BE2C (cell line): Measurements from ENCODE around the gene PAFAH1B1.

Experiments
- DNase-seq: peaks from one replicate; pipeline ENCODE4 v3.0.0-alpha.2; 2020
- H3K27me3 ChIP-seq: fragments of 250-450 bp; sonication (Bioruptor Pico); 2 replicates; pipeline ENCODE4 v1.5.1; 2020; ENCODE audit warnings: mild to moderate bottlenecking
- H3K36me3 ChIP-seq: fragments of 250-450 bp; sonication (Bioruptor Pico); 2 replicates; pipeline ENCODE4 v1.5.1; 2020; ENCODE audit warnings: mild to moderate bottlenecking
- H3K4me1 ChIP-seq: fragments of 250-450 bp; sonication (Bioruptor Pico); 2 replicates; pipeline ENCODE4 v1.5.1; 2020
- H3K4me3 ChIP-seq: 2 replicates; pipeline ENCODE4 v1.5.1; 2011; ENCODE audit warnings: low read depth, low read length
- H3K9me3 ChIP-seq: fragments of 250-450 bp; sonication (Bioruptor Pico); 2 replicates; pipeline ENCODE4 v1.5.1; 2020
- CTCF ChIP-seq: IDR thresholded peaks from 2 replicates; pipeline ENCODE4 v1.5.1; 2012; ENCODE audit warnings: mild to moderate bottlenecking, low read depth, low read length

The PAFAH1B1 gene

GRCh38 chr17:2704890-2705248 is 111.4 kb downstream of the PAFAH1B1 start:
- H3K4me3 ChIP-seq, result no peak overlapping the region
- H3K36me3 ChIP-seq, result peaks cover 25% of the 10 kb centered on the region
- no peak for TF ChIP-seq CTCF
- no peaks in the 10 kb centered on the region for H3K9me3 ChIP-seq
- no peaks in the 10 kb centered on the region for H3K27me3 ChIP-seq
- no peak for DNase-seq
- peaks cover 3% of the 10 kb centered on the region; the same call in 1 of the 2 replicates for H3K4me1 ChIP-seq

GRCh38 chr17:2705263-2705662 is 111.8 kb downstream of the PAFAH1B1 start:
- no peak for DNase-seq
- H3K9me3 ChIP-seq, result no peaks in the 10 kb centered on the region
- no peaks in the 10 kb centered on the region for H3K27me3 ChIP-seq
- H3K36me3 ChIP-seq, result peaks cover 23% of the 10 kb centered on the region
- no peak overlapping the region for H3K4me3 ChIP-seq
- TF ChIP-seq CTCF, result no peak
- H3K4me1 ChIP-seq, result peaks cover 3% of the 10 kb centered on the region; the same call in 1 of the 2 replicates

- Histone ChIP-seq H3K27me3 (no peaks in the 10 kb centered on the region), H3K9me3 (no peaks in the 10 kb centered on the region), H3K36me3 (peaks cover 20% of the 10 kb centered on the region), H3K4me3 (no peak overlapping the region), H3K4me1 (peaks cover 3% of the 10 kb centered on the region; the same call in 1 of the 2 replicates)
- no peak for TF ChIP-seq CTCF
- no peak for DNase-seq
These were observed 112.7 kb downstream of the PAFAH1B1 start for GRCh38 chr17:2705888-2706795.

- H3K4me1 ChIP-seq, result peaks cover 3% of the 10 kb centered on the region; the same call in 1 of the 2 replicates
- H3K9me3 ChIP-seq, result no peaks in the 10 kb centered on the region
- H3K36me3 ChIP-seq, result peaks cover 13% of the 10 kb centered on the region
- H3K27me3 ChIP-seq, result no peaks in the 10 kb centered on the region
- TF ChIP-seq CTCF, result no peak
- H3K4me3 ChIP-seq, result no peak overlapping the region
- no peak for DNase-seq
These were observed 113.6 kb downstream of the PAFAH1B1 start for GRCh38 chr17:2706911-2707510.

GRCh38 chr17:2707721-2708584 is 114.5 kb downstream of the PAFAH1B1 start:
- no peaks in the 10 kb centered on the region for H3K27me3 ChIP-seq
- no peaks in the 10 kb centered on the region for H3K9me3 ChIP-seq
- H3K4me1 ChIP-seq, result peaks cover 3% of the 10 kb centered on the region; the same call in 1 of the 2 replicates
- peaks cover 9% of the 10 kb centered on the region for H3K36me3 ChIP-seq
- peak; percentile 65 for DNase-seq
- peak; percentile 52 for TF ChIP-seq CTCF
- no peak overlapping the region for H3K4me3 ChIP-seq
